Coronary artery (tissue), 2 donors: ENCODE results near the gene CCDC81.
"Not testable (repeated sequence)": the region's sequence is repeated elsewhere in the genome, so short reads cannot be mapped to it uniquely, and the experiment has no call there.

Experiments used
- DNase-seq: peaks from one replicate; pipeline ENCODE4 v3.0.0-alpha.2; 2017; ENCODE audit warnings: low spot score
- H3K27ac ChIP-seq, 2 donors: fragments of 200-600 bp; sonication (generic); one replicate each; pipeline ENCODE4 v1.5.1; 2016 to 2019
- H3K4me3 ChIP-seq: fragments of 200-600 bp; sonication (generic); 2 replicates; pipeline ENCODE4 v1.5.1; 2016; ENCODE audit warnings: mild to moderate bottlenecking, moderate library complexity
- TF ChIP-seq, protein P1 (sequence below): fragments of 200-600 bp; sonication (generic); IDR thresholded peaks from one replicate; pipeline ENCODE4 v1.5.1; 2019; ENCODE audit warnings: antibody characterized with exemption

The CCDC81 gene

DNA sequence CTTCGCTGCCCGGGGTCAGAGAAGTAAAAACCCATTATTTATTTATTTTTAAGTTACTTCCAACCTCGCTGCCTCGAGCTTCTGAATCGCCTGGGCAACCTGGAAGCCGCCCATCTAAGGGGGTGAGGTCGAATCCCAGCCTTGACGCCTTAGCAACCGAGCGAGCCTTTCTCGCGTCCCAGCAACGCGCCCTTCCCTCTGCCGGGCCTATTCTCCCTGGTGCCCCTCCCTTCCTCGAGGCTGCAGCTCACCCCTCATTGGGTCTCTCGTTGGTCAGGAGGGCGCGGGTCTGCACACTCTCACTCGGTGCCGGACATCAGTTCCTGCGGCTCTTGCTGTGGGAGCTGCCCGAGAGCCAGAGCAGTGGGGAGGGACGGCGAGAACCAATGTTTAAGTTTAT is at the start of gene CCDC81:
TSS of gene CCDC81 (plus strand) at position 302 of the 400 bp plus-strand sequence. CDS start 277 bp downstream, outside the sequence.
- peak within 1 kb of the TSS; percentile 63 for H3K4me3 ChIP-seq
- H3K27ac ChIP-seq = no peak within 1 kb of the TSS
- TF ChIP-seq, protein P1, sequence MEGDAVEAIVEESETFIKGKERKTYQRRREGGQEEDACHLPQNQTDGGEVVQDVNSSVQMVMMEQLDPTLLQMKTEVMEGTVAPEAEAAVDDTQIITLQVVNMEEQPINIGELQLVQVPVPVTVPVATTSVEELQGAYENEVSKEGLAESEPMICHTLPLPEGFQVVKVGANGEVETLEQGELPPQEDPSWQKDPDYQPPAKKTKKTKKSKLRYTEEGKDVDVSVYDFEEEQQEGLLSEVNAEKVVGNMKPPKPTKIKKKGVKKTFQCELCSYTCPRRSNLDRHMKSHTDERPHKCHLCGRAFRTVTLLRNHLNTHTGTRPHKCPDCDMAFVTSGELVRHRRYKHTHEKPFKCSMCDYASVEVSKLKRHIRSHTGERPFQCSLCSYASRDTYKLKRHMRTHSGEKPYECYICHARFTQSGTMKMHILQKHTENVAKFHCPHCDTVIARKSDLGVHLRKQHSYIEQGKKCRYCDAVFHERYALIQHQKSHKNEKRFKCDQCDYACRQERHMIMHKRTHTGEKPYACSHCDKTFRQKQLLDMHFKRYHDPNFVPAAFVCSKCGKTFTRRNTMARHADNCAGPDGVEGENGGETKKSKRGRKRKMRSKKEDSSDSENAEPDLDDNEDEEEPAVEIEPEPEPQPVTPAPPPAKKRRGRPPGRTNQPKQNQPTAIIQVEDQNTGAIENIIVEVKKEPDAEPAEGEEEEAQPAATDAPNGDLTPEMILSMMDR = no peak
- DNase-seq = no peak

DNA sequence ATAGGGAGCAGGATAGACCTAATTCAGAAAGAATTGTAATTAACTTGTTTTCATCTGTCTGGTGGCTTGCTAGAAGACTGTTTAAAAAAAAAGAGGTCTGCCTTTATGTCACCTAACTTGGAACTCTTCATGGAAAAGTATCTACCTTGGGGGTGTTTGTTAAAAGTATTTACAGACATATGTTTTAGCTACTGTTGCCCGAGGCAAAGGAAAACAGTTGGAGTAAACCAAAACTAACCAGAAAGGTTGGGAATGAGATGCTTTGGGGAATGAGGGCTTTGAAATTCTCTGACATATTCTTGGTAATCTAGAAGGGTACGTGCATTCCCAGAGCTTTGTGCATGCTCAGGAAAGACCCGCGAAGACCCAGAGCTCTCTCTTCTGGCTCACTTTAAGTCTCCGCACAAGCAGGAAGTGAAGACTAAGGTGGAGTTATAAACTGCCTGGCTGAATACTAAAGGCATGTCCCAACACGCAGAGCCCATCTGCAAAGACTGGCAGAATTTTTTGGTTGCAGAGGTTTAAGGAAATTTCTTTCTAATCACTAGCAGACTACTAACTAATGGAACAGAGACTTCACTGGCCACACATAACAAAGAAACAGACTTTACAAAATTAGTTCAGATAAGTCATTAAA is 39.4 kb upstream of the CCDC81 start:
- no peak overlapping the region for H3K4me3 ChIP-seq
- no peak overlapping the region for H3K27ac ChIP-seq
- TF ChIP-seq, protein P1 = no peak
- no peak for DNase-seq

DNA sequence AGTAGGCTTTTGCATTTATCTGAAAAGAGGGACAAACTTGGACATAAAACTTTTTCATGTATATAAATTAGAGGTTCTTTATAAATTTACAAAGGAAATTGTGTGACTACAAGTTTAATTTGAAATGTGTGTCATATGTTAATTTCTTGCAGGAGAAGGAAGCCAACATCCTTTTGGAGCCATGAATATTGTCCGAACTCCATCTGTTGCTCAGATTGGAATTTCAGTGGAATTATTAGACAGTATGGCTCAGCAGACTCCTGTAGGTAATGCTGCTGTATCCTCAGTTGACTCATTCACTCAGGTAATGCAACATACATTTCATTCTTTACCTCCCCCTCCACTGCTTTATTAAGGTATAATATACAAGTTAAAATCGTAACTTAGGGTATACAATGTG is 37.5 kb upstream of the CCDC81 start:
- no peak overlapping the region for H3K27ac ChIP-seq
- no peak for DNase-seq
- no peak overlapping the region for H3K4me3 ChIP-seq
- TF ChIP-seq, protein P1 = no peak

DNA sequence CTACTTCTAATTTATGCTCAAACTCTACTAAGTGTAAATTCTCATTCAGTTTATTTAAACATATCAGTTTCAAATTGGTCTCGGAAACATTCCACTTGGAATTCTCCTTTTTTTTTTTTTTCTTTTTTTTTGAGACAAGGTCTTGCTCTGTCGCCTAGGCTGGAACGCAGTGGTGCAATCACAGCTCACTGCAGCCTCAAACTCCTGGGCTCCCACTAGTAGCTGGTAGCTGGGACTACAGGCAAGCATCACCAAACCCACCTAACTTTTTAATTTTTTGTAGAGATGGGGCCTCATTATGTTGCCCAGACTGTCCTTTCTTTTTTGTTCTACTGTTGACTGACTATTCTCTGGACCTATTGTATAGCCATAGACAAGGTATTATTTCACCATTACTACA is 33.3 kb upstream of the CCDC81 start:
- TF ChIP-seq, protein P1 = no peak
- no peak overlapping the region for H3K4me3 ChIP-seq
- no peak for DNase-seq
- no peak overlapping the region for H3K27ac ChIP-seq

DNA sequence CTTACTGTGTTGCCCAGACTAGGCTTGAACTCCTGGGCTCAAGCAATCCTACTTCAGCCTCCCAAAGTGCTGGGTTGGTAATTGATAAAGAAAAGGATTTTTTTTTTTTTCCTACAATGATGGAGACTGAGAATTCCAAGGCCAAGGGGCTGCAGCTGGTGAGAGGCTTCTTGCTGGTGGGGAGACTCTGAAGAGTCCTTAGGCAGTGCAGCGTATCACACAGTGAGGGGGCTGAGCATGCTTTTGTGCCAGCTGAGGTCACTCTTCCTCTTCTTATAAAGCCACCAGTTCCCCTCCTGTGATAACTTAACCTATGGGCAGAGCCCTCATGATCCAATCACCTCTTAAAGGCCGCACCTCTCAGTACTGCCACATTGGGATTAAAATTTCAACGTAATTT is 28.2 kb upstream of the CCDC81 start:
- Histone ChIP-seq H3K4me3 (no peak overlapping the region), H3K27ac (no peak overlapping the region)
- no peak for DNase-seq
- TF ChIP-seq, protein P1 = no peak

DNA sequence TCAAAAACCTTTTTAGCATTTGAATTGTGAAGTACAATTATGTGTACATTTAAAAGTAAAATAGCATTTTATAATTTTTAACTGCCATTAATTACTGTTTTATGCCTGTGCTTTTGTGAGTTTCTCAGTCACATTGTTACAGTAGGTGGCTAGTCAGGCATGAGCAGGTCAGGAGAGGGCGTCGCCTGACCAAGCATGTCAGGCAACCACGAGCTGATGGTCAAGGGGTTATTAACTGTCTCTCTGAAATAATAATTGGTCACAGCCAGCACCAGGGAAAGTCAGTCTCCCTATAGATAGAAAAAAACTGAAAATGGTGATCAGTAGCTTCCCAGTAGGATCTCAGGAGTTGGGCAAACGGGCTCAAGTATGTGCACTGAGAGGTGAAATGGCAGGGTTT is 19.4 kb upstream of the CCDC81 start:
- Histone ChIP-seq H3K4me3 (no peak overlapping the region), H3K27ac (no peak overlapping the region)
- TF ChIP-seq, protein P1 = no peak
- DNase-seq = no peak

DNA sequence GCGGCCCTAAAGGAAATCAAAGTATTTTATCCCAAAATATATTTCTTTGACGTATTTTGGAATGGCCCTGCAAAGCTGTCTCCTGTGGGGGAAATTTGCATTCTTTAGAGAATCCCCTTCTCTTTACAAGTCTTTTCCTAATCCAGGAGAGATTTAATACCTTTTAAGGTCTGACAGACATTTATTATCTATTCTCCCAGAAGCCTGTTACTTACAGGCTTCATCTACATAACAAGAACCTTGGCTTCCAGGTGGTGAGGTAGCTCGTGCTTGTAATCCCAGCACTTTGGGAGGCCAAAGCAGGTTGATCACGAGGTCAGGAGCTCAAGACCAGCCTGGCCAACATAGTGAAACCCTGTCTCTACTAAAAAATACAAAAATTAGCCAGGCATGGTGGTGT is 17.3 kb upstream of the CCDC81 start:
- not testable (repeated sequence) for DNase-seq, H3K4me3 ChIP-seq, H3K27ac ChIP-seq
